ENCODE data around the gene THG1L. TPM values are rescaled to one million over a fixed set of nuclear protein-coding genes. Genes with fewer than 3 reads are reported as not detected.

The THG1L gene
- total RNA-seq, 4 donors from 2014 or later: 13.2 to 20.3 (median 15.5) TPM

DNA sequence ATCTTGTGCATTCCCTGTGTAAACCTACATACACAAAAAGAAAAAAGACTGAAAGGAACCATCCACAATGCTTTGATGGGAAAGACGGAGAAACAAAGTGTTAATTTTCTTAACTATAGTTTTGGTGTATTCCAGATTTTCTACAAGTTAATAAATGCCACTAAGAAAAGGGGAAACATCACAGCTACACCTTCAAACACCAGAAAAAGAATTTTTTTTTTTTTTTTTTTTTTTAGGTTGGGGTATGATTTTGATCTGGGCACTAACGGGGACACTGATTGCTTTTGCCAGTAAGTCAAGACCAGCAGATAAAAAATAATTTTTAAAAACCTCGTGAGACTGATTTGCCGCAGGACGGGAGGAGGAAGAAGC, 334 bp upstream of the THG1L start:
- no peak for ATAC-seq
- H3K4me3 ChIP-seq: peak overlapping the region; percentile 66 to 69
- H3K36me3 ChIP-seq: peaks cover 0 to 29% of the 10 kb centered on the region in 2 donors
- H3K9me3 ChIP-seq: no peaks in the 10 kb centered on the region
- 15 to 19% methylated on average over 5 of the region's 5 CpGs for WGBS, 2 donors (ENCODE audit: low coverage in 1 of 2)
- H3K4me1 ChIP-seq: peaks cover 0 to 12% (median 3%) of the 10 kb centered on the region in 3 donors
- TF ChIP-seq, protein P1, sequence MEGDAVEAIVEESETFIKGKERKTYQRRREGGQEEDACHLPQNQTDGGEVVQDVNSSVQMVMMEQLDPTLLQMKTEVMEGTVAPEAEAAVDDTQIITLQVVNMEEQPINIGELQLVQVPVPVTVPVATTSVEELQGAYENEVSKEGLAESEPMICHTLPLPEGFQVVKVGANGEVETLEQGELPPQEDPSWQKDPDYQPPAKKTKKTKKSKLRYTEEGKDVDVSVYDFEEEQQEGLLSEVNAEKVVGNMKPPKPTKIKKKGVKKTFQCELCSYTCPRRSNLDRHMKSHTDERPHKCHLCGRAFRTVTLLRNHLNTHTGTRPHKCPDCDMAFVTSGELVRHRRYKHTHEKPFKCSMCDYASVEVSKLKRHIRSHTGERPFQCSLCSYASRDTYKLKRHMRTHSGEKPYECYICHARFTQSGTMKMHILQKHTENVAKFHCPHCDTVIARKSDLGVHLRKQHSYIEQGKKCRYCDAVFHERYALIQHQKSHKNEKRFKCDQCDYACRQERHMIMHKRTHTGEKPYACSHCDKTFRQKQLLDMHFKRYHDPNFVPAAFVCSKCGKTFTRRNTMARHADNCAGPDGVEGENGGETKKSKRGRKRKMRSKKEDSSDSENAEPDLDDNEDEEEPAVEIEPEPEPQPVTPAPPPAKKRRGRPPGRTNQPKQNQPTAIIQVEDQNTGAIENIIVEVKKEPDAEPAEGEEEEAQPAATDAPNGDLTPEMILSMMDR (IDR thresholded peaks at IDR 0.05): no peak
- TF ChIP-seq POLR2AphosphoS5 (IDR thresholded peaks at IDR 0.05) (no peak), EP300 (IDR thresholded peaks at IDR 0.05) (no peak), POLR2A (IDR thresholded peaks at IDR 0.05) (no peak)
- H3K27ac ChIP-seq: peak overlapping the region in 3 of 4 donors; percentile 94 to 96 (median 94)
- H3K27me3 ChIP-seq: no peaks in the 10 kb centered on the region

DNA sequence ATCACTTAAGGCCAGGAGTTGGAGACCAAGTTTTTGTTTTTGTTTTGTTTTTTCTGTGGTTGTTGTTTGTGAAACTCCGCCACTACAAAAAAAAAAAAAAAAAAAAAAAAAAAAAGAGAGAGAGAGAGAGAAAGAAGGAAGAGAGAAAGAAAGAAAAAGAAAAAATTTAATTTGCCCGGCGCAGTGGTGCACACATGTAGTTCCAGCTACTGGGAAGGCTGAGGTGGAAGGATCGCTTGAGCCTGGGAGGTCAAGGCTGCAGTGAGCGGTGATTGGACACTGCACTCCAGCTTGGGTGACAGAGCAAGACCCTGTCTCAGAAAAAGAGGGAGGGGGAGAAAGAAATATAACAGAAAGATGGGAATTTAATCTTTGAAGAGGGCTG, 902 bp downstream of the THG1L start:
- no peak for TF ChIP-seq EP300 (IDR thresholded peaks at IDR 0.05)
- TF ChIP-seq POLR2A (IDR thresholded peaks at IDR 0.05): no peak
- TF ChIP-seq, protein P1 (IDR thresholded peaks at IDR 0.05): no peak
- no peak for TF ChIP-seq POLR2AphosphoS5 (IDR thresholded peaks at IDR 0.05)
- no peak for ATAC-seq
- Histone ChIP-seq H3K27ac (peak overlapping the region in 2 of 4 donors; percentile 94), H3K27me3 (no peaks in the 10 kb centered on the region), H3K36me3 (peaks cover 0 to 42% of the 10 kb centered on the region in 2 donors), H3K4me1 (peaks cover 0 to 12% (median 3%) of the 10 kb centered on the region in 3 donors), H3K9me3 (no peaks in the 10 kb centered on the region), H3K4me3 (peak overlapping the region in 1 of 2 donors; percentile 69)
- 92 to 100% methylated on average over 2 to 5 of the region's 5 CpGs for whole genome bisulfite sequencing, 2 donors (ENCODE audit: low coverage in 1 of 2)

DNA sequence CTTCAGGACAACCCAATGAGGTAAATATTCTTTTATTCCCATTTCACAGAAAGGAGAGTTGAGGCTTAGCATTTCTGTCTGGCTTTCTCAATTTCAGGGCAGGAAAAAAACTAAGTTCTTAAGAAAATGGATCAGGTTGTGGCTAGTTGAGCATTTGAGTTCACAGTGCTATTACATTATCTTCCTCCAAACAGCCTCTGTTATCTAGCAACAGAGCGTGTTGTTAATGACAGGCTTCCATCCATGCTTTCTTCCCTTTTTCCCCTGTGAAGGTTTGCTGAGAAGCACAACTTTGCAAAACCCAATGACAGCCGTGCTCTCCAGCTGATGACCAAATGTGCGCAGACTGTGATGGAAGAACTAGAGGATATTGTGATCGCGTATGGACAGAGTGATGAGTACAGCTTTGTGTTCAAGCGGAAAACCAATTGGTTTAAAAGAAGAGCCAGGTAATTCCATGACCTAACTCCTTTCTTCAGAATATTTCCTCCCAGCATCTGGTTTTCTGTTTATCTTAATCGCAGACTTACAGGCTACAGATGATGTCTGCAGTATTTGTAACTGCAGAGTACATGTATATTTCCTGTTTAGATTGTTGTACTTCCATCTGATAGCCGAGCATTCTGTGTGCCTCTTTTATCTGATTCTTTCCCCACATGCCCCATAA, 1.5 kb downstream of the THG1L start:
- Histone ChIP-seq H3K36me3 (peaks cover 0 to 48% of the 10 kb centered on the region in 2 donors), H3K27me3 (no peaks in the 10 kb centered on the region), H3K27ac (no peak overlapping the region), H3K4me1 (peaks cover 0 to 12% (median 3%) of the 10 kb centered on the region in 3 donors), H3K9me3 (no peaks in the 10 kb centered on the region), H3K4me3 (no peak overlapping the region)
- TF ChIP-seq, protein P1 (IDR thresholded peaks at IDR 0.05): no peak
- TF ChIP-seq POLR2A (IDR thresholded peaks at IDR 0.05): no peak
- TF ChIP-seq POLR2AphosphoS5 (IDR thresholded peaks at IDR 0.05): no peak
- TF ChIP-seq EP300 (IDR thresholded peaks at IDR 0.05): no peak
- WGBS, 2 donors (ENCODE audit: low coverage in 1 of 2): 87 to 90% methylated on average over 7 to 8 of the region's 8 CpGs
- no peak for ATAC-seq

DNA sequence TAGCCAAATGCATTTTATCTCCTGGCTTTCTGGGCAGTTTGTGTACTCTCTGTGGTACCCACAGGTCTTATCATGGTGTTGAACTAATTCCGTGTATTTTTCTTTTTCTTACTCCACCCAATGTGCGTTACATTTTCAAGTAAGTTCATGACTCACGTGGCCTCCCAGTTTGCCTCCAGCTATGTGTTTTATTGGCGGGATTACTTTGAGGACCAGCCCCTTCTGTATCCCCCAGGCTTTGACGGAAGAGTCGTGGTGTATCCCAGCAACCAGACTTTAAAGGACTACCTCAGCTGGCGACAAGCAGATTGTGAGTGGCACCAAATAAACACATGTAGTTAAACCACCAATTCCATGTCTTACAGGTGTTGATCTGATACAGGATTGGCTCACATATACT, 3.2 kb downstream of the THG1L start:
- Histone ChIP-seq H3K9me3 (no peaks in the 10 kb centered on the region), H3K27me3 (no peaks in the 10 kb centered on the region), H3K27ac (no peak overlapping the region), H3K36me3 (peaks cover 0 to 65% of the 10 kb centered on the region in 2 donors), H3K4me1 (peaks cover 0 to 12% (median 3%) of the 10 kb centered on the region in 3 donors), H3K4me3 (no peak overlapping the region)
- 73 to 75% methylated on average over 2 to 6 of the region's 7 CpGs for WGBS, 2 donors (ENCODE audit: low coverage in 1 of 2)
- TF ChIP-seq, protein P1 (IDR thresholded peaks at IDR 0.05): no peak
- no peak for TF ChIP-seq POLR2AphosphoS5 (IDR thresholded peaks at IDR 0.05)
- no peak for ATAC-seq

DNA sequence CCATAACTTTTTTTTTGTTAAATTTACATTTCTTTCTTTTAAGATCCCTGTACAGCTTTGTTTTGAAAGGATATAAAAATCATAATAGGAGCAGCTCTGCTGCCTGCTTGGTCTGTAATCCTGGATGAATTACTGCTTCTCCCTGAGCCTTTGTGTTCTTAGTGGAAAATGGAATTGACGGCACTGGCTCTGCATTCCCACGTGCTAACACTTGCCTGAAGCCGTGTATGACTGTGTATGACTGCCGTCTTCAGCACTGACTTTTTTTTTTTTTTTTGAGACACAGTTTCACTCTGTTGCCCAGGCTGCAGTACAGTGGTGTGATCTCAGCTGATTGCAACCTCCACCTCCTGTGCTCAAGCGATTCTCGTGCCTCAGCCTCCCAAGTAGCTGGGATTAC, 4.8 kb downstream of the THG1L start:
- Histone ChIP-seq H3K27ac (no peak overlapping the region), H3K9me3 (no peaks in the 10 kb centered on the region), H3K36me3 (peaks cover 0 to 76% of the 10 kb centered on the region in 2 donors), H3K4me3 (no peak overlapping the region), H3K4me1 (peaks cover 0 to 8% (median 3%) of the 10 kb centered on the region in 3 donors), H3K27me3 (no peaks in the 10 kb centered on the region)
- TF ChIP-seq, protein P1 (IDR thresholded peaks at IDR 0.05): no peak
- TF ChIP-seq POLR2AphosphoS5 (IDR thresholded peaks at IDR 0.05): no peak
- no peak for TF ChIP-seq POLR2A (IDR thresholded peaks at IDR 0.05)
- TF ChIP-seq EP300 (IDR thresholded peaks at IDR 0.05): no peak
- 63 to 80% methylated on average over 3 to 6 of the region's 6 CpGs for WGBS, 2 donors (ENCODE audit: low coverage in 1 of 2)
- ATAC-seq: no peak

All from gastroesophageal sphincter (tissue), 4 donors.